HG02759 (cell line): ENCODE data around the gene PLIN1.
"Not testable (repeated sequence)": the region's sequence is repeated elsewhere in the genome, so short reads cannot be mapped to it uniquely, and the experiment has no call there.

Experiments
- ATAC-seq: cut with Tn5 transposase; IDR thresholded peaks from one replicate; pipeline ENCODE4 v1.9.1; 2021; ENCODE audit warnings: mild to moderate bottlenecking, moderate library complexity; ENCODE audit not compliant: unreplicated experiment

Gene PLIN1, protein sequence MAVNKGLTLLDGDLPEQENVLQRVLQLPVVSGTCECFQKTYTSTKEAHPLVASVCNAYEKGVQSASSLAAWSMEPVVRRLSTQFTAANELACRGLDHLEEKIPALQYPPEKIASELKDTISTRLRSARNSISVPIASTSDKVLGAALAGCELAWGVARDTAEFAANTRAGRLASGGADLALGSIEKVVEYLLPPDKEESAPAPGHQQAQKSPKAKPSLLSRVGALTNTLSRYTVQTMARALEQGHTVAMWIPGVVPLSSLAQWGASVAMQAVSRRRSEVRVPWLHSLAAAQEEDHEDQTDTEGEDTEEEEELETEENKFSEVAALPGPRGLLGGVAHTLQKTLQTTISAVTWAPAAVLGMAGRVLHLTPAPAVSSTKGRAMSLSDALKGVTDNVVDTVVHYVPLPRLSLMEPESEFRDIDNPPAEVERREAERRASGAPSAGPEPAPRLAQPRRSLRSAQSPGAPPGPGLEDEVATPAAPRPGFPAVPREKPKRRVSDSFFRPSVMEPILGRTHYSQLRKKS

DNA sequence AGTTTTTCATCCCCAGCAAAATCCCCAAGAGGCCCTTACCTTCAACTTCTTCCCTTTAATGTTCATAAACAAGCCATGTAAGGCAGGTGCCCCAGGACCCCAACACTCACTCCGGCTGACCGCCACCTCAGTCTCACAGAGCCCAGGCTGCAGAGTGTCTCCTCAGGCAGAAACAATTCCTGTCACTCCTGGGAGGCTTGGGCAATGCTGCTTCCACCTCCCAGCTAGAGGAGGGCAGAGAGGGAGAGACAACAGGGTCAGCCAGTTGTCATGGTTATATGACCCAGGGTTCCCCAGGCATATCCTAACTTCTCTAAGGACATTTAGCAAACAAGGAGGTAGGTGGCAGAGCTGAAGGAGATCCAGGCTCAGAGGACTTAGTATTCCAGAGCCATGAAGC lies at the start of gene PLIN1:
Gene PLIN1, minus strand, starts transcription at position 156 of the 400 bp plus-strand sequence. CDS start 1,878 bp downstream, outside the sequence.
- ATAC-seq: no peak

DNA sequence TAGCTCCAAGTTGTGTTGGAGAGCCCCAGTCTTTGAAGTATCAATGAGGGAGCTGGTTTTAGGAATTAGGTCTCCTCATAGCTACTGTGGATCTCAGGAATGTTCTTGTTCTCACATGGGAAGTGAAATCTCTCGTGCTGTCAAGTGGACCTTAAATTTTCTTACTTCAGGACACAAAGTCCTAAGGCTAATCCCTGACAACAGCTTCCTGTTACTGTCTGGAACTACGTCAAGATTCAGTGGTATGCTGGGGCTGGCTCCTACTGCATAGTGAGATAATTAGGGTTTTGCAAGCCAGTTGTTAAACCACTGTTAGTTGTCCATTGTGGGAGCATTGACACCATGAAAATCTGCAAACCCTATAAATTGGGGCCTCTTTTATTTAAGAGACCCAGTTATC lies 49.1 kb upstream of the PLIN1 start:
- ATAC-seq: no peak

DNA sequence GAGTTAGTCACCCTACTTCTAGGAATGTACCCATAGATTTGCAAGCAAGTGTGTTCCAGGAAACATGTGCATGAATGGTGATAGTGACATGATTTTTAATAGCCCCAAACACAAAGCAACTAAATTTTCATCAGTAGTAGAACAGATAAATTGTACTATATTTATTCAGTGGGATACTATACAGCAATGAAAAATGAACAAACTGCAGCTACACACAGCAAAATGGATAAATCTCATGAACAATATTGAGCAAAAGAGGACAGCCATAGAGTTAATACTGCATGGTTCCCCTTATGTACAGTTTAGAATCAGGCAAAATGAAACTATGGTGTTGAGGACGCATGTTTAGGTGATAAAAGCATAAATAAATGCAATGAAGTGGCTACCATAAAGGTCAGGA lies 45.9 kb upstream of the PLIN1 start:
- no peak for ATAC-seq

DNA sequence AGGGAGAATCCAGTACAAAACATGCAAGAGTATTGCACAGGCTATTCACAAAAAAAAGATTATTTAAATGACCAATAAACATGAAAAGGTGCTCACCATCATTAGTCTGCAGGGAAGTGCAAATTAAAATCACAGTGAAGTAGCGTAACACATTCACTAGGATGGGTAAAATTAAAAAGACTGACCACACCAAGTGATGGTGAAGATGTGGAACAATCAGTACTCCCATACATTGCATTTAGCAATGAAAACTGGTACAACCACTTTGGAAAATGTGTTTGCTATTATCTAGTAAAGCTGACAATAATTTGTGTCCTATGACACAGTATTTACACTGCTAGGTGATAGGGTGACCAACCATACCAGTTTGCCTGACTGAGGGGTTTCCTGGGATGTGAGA lies 45.5 kb upstream of the PLIN1 start:
- no peak for ATAC-seq

DNA sequence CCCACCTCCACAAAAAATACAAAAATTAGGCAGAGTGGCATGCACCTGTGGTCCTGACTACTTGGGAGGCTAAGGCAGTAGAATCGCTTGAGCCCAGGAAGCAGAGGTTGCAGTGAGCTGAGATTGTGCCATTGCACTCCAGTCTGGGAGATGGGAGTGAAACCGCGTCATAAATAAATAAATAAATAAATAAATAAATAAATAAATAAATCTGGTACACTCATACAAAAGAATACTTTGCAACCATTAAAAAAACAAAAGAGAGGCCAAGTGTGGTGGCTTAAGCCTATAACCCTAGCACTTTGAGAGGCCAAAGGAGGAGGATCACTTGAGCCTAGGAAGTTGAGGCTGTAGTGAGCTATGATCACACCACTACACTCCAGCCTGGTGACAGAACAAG lies 43.9 kb upstream of the PLIN1 start:
- no peak for ATAC-seq

DNA sequence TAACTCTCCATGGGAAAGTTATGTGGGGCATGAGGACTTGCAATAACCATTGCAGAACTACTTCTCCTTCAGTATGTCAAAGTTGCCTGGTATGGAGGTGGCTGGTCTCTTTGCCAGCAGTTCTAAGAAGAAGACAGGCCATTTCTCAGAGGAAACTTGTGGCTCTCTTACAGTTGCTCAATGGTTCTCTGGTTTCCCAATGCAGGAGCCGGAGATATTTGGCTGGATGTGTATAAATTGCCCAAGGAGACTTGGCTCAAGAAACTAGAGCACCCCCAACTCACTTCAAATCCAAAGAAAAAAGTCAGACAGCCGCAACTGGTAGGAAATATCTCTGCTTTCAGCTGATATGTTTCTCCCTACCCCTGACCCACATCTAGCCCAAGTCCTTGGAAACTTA lies 35.6 kb upstream of the PLIN1 start:
- ATAC-seq: no peak

DNA sequence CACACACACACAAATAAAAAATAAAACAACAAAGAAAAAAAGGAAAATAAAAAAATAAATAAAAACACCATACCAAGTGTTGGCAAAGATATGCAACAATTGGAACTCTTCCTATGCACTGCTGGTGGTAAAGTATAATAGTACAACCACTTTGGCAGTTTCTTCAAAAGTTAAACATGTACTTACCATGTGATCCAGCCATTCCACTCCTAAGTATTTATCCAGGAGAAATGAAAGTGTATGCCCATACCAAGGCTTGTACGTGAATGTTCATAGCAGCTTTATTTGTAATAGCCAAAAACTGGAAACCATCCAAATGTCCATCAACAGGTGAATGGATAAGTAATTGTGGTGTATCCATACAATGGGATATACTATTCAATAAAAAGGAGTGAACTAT lies 28.4 kb upstream of the PLIN1 start:
- ATAC-seq: no peak

DNA sequence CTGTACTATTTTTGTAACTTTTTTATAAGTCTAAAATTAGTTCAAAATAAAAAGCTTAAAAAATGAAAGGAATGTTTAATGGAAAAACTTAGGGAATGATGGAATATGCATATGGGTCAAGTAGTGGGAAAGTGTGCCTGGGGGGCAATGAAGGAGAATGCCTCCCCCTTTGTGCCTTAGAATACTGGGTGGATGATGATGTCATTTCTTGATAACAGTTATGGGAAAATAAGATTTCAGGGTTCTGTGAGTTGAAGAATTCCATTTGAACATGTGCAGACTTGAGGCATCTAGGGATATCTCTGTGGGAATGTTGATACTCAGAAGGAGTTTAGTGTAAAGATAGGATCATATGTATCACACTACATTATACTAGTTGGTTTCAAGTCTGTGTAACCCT lies 25.2 kb upstream of the PLIN1 start:
- ATAC-seq: no peak

DNA sequence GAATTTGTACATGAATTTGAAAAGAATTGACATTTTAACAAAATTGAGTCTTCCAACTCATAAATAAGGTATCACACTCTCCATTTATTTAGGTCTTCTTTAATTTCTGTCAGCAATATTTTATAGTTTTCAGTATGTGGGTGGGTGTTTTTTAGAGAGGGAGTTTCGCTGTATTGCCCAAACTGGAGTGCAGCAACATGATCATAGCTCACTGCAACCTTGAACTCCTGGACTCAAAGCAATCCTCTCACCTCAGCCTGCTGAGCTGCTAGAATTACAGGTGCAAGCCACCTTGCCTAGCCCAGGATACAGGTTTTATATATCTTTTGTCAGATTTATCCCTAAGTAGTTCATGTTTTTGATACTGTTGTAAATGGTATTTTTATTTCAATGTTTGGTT lies 16.0 kb upstream of the PLIN1 start:
- ATAC-seq: no peak

DNA sequence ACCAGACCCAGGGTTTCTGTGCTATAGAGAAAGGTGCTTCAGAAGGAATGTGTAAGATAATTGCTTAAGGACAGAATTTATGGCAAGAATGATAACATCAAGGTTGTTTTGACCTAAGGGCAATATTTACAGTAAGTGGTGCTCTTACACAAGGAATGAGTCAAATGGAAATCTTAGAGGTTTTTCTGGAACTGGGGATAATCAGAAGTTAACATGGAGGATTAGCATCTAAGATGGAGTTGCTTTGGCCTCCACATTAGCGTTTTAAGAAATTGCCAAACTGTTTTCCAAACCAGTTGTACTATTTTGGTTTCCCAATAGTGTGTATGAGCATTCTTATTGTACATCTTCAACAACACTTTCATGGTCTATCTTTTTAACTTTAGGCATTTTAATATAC lies 14.5 kb upstream of the PLIN1 start:
- ATAC-seq: no peak

DNA sequence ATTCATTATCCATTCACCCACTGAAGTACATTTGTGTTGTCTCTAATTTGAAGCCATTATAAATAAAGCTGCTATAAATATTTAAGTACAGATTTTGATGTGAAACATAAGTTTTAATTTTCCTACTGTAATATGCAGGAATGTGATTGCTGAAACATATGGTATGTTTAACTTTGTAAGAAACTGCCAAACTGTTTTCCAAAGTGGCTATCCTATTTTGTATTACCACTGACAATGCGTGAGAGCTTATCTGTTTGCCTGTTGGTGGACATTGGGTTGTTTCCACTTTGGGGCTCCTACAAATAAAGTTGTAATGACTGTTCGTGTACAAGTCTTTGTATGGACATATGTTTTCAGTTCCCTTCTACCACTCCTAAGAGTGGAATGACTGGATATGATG lies 13.9 kb upstream of the PLIN1 start:
- no peak for ATAC-seq

DNA sequence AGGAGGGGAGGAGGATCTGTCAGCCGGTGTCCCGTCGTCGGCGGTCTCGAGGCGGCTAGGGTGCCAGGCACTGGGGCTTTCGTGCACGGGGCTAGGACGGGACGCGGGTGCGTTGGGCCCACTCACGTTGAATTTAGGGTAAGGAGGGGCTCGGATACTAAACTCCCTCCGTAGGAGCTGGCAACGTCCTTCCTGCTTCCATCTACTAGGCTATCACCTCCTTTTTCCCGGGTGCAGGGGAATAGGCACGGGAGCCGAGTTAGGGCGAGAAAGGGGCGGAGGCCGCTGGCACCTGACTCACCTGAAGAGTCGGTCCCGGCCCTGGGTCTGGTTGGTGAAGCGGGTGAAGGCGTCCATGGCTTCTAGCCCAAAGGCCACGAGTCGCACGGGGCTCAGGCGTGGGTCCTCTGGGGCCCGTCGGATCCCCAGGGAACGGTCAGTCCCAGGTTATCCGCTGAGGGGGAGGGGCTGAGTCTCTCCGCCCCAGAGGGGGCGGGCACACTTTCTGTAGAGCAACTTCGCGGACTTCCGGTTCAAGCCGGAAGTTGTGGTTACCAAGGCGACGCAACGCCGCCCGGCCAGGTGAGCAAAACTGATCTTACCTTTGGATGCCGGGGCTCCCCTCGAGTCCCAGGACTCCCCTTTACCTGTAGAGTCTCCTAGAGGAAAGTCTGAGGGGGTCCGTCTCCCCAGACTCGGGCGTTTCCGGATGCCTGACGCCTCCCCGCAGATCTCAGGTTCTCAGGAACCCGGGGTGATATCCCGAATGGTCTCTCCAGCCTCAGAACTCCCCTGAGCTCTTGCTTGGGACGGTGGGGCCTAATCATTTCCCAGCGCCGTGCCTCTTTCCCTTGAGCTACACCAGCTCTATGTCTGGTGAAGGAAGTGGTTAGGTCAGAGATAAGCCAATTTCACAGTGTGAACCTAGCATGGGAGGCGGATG lies 11.4 kb upstream of the PLIN1 start, which contains the start of the genes PEX11A and WDR93:
Gene PEX11A, minus strand, starts transcription at position 479 of the 943 bp plus-strand sequence. Its CDS starts 122 bp downstream, at position 357.
Gene WDR93, plus strand, starts transcription at position 536 of the 943 bp plus-strand sequence. CDS start 10,936 bp downstream, outside the sequence.
- peak; percentile 92 for ATAC-seq

DNA sequence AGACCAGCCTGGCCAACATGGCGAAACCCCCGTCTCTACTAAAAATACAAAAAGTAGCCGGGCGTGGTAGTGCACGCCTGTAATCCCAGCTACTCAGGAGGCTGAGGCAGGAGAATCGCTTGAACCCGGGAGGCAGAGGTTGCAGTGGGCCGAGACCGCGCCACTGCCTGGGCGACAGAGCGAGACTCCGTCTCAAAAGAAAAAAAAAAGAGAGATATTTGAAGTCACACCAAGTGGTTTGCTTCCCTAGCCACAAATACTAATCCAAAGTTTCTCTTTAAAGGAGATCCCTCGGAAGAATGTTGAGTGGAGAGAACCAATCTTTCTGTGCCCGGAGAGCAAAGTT lies 10.7 kb upstream of the PLIN1 start:
- ATAC-seq: not testable (repeated sequence)

DNA sequence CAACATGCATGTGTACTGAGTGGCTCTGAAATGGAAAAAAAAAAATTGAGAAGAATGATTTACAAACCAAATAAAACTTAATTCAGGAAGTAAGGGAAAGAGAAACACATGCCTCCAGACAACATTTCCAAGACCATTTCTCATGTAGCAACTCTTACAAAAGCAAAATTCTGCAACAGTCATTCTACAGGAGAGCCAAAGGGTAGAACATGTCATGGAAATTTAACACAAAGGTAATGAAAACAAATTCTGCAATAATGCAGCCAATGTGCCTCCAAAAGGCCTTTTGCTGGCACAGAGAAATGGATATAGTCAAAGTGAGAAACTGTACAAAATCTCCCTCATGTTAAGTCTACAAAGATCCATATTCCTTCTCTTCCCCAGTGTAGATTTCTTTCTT lies 7.4 kb upstream of the PLIN1 start:
- ATAC-seq: no peak

DNA sequence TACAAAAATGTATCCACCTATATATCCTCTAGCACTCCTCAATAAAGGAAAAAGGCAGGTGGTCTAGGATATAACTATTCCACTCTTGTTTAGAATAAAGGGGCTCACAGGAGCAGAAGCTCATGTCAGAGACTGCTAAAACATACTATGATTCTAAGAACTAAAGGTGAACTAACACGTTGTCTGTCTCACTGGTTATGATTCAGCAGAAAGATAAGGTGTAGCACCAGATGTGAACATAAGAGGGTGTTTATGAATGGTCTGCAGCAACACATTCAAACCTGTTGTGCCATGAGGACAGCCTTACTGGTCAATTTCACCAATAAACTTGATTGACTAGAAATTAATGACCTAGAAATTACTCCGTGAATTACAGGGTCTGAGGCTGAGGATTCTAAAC lies 6.8 kb upstream of the PLIN1 start:
- no peak for ATAC-seq

DNA sequence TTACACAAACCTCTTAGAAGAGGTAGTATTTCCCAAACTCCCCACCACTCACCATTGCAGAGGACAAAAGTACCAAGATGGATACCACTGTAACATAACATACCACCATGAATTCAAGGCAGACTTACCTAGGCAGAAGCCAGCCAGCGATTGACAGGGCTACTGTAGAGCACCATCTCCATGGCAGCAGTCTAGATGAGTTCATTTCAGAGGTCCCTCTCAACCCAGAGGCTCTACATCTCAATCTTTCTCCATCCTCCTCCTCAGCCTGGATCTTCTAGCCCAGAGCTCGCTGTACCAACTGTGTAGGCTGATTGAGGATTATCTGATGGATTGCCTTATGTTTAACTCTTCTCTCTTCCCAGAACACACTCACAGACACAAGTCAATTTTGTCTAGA lies 2.0 kb upstream of the PLIN1 start:
- no peak for ATAC-seq

DNA sequence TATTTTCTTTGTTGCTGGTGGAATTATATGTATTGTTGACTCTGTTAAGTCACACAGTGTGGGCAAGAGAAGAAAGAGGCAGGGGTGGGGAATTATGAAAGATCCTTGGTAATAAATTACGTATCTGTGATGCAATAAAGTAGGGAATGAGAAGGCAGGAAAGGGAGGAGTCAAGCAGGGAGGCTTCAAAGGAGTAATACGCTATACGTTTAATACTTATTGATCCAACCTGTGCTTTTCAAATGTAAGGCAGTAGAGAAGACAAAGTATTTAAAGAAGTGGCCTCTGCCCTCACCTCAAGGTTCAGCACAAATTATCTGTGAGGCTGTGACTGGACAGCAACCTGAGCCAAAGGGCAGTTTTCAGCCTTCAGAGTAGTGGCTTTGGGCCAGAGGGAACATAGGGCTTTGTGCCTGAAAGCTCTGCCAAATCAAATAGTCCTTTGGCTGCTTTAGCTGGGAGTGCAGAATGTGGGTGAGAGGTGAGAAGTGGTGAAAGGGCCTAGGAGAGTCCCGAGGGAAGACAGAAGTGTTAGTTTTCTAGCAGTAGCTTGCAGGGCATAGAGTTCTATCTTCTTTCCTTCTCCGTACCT lies 1.2 kb upstream of the PLIN1 start:
- ATAC-seq: no peak

DNA sequence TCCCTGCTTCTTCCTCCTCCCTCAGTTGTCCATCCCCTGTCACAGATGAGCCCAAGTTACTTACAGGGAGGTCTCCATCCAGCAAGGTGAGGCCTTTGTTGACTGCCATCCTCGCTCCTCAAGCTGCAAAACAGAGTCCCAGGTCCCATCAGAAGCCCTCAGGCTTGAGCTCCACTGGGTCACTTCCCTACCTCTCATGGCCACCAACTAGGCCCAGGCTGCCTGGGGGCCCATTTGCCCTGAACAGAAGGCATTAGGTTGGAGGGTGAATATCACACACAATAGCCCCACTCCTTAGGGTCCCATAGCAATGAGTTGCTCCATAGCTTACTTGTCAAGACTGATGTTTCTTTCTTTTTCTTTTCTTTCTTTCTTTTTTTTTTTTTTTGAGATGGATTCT lies 1.8 kb downstream of the PLIN1 start:
- ATAC-seq: no peak

DNA sequence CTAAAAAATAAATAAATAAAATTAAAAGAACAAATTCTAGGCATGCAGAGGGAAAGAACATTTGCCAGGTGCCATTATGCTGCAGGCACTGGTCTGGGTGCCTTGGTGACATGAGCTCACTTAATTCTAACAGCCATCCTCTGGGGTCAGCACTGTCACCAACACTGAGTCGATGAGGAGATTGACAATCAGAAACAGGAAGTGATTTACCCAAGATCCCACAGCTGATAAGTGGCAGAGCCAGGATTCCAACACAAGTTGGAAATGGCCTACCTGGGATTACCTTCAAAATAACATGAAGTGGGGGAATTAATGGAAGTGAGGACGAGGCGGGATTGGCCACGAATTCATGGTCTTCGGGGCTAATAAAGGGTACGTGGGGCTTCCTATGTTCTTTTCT lies 3.6 kb downstream of the PLIN1 start:
- no peak for ATAC-seq

DNA sequence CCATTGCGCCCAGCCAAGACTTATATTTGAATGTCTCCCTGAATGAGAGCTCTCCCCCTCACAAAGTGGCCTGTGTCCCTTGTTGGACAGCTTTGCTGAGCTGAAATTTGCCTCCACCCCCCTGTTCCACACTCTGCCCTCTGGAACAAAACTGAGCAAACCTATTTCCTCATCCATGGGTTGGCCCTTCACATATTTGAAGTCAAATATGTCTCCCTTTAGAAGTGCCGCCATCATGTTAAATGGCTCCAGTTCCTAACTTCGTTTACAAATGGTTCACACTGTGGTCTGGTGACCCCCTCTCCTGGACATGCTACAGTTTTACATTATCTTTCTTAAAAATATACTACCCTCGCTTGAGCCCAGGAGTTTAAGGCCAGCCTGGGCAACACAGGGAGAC lies 4.6 kb downstream of the PLIN1 start:
- ATAC-seq: no peak

DNA sequence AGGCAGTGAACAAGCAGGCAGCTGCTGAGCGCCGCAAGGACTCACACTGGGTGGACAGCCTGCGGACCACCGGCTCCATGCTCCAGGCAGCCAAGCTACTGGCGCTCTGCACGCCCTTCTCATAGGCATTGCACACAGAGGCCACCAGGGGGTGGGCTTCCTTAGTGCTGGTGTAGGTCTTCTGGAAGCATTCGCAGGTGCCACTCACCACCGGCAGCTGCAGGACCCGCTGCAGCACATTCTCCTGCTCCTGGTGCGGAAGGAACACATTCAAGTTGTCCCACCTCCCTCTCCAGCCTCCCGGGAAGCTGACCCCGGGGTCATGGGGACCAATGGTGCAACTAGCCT lies 6.0 kb downstream of the PLIN1 start:
- no peak for ATAC-seq
